H1 (cell line): ENCODE measurements around the gene FEZF1. TPM values are rescaled to one million over a fixed set of nuclear protein-coding genes. Genes with fewer than 3 reads are reported as not detected.

Experiments used
- BCL11A ChIP-seq, 2 experiments: IDR thresholded peaks; one replicate each; pipeline ENCODE4 v1.6.1; 2011; ENCODE audit warnings: low read depth in 2 of 2, low read length in 2 of 2, mild to moderate bottlenecking in 2 of 2
- FOSL1 ChIP-seq: IDR thresholded peaks from 2 replicates; pipeline ENCODE4 v1.6.1; 2011; ENCODE audit warnings: mild to moderate bottlenecking, low read depth, low read length, moderate library complexity; ENCODE audit not compliant: insufficient read depth
- NANOG ChIP-seq: IDR thresholded peaks from 2 replicates; pipeline ENCODE4 v1.6.1; 2011; ENCODE audit warnings: low read length, low read depth, mild to moderate bottlenecking, inconsistent platforms; ENCODE audit not compliant: insufficient read depth, poor library complexity, severe bottlenecking
- SAP30 ChIP-seq: fragments of 300-600 bp; sonication (generic); IDR thresholded peaks from 2 replicates; pipeline ENCODE4 v1.7.1; 2012; ENCODE audit warnings: low read length, moderate library complexity, mild to moderate bottlenecking, inconsistent platforms; ENCODE audit not compliant: insufficient read depth, insufficient replicate concordance
- TAF1 ChIP-seq: IDR thresholded peaks from 2 replicates; pipeline ENCODE4 v1.6.1; 2011; ENCODE audit warnings: mild to moderate bottlenecking, low read depth, low read length
- polyA plus RNA-seq, 7 experiments: library from polyadenylated mRNA; depleted of rRNA in 3 of 7; stranded (reverse) in 5 of 7; unstranded in 2 of 7; fragments of >200 nt in 5 of 7; fragments of 200-250 nt in 2 of 7; gene quantifications; 1 replicate in 5 of 7; 2 replicates in 1 of 7; 4 replicates in 1 of 7; pipeline versions ENCODE4 v1.2.1 to v1.2.3, GENCODE V29; 2011 to 2013; ENCODE audit warnings: missing spikeins in 2 of 7, mixed read lengths in 2 of 7
- total RNA-seq: library from RNA; stranded (reverse); fragmentation: NEBNext Ultra II Directional; extraction: Animal tissue kit (Norgen Biotek cat#: 25700); gene quantifications from 2 replicates; pipeline ENCODE4 v1.2.1, GENCODE V29; 2021
- TF ChIP-seq, protein P1 (sequence below): fragments of 300-600 bp; sonication (generic); IDR thresholded peaks from 2 replicates; pipeline ENCODE4 v1.7.1; 2012; ENCODE audit warnings: low read length, moderate library complexity, mild to moderate bottlenecking, inconsistent platforms; ENCODE audit not compliant: insufficient replicate concordance
- TF ChIP-seq, protein P2 (sequence below): IDR thresholded peaks from 2 replicates; pipeline ENCODE4 v1.6.1; 2012; ENCODE audit warnings: inconsistent platforms

The FEZF1 gene
- total and polyA plus RNA-seq, 2 of the 8 experiments (the other 6 are each of a cell fraction or from before 2014, with no cell fraction given) = 10.6 to 15.7 TPM

DNA sequence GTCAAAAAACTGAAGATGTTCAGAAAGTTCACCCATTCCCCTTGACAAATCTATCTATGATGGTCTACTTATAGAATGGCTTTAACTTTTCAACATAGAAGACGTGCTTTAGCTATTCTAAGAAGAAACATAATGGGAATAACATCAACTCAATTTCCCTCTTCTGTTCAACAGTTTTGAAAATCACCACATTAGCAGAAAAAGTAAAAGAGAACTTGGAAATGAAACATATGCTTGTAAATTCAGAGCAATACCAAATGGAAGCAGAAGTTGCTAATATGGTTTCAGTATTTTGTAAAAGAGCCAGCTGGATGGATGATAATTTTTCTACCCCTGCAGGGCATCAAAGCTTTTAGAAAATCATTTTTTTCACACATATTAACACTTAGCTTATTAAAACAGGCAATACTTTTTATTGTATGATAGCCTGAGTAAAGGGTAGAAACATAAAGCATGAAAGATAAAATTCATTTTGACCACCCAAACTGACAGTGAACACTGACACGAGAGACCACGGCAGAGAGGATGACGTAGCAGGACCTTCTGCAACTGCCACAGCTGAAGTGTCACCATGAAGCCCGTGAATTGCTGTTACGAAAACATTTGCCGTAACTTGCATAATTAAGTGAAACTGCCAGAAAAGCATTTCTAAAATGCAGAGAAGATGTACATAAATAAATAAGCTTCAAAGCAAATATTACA is 39.2 kb upstream of the FEZF1 start (continued):
- TF ChIP-seq, protein P1, sequence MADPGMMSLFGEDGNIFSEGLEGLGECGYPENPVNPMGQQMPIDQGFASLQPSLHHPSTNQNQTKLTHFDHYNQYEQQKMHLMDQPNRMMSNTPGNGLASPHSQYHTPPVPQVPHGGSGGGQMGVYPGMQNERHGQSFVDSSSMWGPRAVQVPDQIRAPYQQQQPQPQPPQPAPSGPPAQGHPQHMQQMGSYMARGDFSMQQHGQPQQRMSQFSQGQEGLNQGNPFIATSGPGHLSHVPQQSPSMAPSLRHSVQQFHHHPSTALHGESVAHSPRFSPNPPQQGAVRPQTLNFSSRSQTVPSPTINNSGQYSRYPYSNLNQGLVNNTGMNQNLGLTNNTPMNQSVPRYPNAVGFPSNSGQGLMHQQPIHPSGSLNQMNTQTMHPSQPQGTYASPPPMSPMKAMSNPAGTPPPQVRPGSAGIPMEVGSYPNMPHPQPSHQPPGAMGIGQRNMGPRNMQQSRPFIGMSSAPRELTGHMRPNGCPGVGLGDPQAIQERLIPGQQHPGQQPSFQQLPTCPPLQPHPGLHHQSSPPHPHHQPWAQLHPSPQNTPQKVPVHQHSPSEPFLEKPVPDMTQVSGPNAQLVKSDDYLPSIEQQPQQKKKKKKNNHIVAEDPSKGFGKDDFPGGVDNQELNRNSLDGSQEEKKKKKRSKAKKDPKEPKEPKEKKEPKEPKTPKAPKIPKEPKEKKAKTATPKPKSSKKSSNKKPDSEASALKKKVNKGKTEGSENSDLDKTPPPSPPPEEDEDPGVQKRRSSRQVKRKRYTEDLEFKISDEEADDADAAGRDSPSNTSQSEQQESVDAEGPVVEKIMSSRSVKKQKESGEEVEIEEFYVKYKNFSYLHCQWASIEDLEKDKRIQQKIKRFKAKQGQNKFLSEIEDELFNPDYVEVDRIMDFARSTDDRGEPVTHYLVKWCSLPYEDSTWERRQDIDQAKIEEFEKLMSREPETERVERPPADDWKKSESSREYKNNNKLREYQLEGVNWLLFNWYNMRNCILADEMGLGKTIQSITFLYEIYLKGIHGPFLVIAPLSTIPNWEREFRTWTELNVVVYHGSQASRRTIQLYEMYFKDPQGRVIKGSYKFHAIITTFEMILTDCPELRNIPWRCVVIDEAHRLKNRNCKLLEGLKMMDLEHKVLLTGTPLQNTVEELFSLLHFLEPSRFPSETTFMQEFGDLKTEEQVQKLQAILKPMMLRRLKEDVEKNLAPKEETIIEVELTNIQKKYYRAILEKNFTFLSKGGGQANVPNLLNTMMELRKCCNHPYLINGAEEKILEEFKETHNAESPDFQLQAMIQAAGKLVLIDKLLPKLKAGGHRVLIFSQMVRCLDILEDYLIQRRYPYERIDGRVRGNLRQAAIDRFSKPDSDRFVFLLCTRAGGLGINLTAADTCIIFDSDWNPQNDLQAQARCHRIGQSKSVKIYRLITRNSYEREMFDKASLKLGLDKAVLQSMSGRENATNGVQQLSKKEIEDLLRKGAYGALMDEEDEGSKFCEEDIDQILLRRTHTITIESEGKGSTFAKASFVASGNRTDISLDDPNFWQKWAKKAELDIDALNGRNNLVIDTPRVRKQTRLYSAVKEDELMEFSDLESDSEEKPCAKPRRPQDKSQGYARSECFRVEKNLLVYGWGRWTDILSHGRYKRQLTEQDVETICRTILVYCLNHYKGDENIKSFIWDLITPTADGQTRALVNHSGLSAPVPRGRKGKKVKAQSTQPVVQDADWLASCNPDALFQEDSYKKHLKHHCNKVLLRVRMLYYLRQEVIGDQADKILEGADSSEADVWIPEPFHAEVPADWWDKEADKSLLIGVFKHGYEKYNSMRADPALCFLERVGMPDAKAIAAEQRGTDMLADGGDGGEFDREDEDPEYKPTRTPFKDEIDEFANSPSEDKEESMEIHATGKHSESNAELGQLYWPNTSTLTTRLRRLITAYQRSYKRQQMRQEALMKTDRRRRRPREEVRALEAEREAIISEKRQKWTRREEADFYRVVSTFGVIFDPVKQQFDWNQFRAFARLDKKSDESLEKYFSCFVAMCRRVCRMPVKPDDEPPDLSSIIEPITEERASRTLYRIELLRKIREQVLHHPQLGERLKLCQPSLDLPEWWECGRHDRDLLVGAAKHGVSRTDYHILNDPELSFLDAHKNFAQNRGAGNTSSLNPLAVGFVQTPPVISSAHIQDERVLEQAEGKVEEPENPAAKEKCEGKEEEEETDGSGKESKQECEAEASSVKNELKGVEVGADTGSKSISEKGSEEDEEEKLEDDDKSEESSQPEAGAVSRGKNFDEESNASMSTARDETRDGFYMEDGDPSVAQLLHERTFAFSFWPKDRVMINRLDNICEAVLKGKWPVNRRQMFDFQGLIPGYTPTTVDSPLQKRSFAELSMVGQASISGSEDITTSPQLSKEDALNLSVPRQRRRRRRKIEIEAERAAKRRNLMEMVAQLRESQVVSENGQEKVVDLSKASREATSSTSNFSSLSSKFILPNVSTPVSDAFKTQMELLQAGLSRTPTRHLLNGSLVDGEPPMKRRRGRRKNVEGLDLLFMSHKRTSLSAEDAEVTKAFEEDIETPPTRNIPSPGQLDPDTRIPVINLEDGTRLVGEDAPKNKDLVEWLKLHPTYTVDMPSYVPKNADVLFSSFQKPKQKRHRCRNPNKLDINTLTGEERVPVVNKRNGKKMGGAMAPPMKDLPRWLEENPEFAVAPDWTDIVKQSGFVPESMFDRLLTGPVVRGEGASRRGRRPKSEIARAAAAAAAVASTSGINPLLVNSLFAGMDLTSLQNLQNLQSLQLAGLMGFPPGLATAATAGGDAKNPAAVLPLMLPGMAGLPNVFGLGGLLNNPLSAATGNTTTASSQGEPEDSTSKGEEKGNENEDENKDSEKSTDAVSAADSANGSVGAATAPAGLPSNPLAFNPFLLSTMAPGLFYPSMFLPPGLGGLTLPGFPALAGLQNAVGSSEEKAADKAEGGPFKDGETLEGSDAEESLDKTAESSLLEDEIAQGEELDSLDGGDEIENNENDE = peak; percentile 41
- TF ChIP-seq BCL11A (IDR thresholded peaks at IDR 0.05; ENCODE audit: low read depth in 2 of 2, low read length in 2 of 2) (no peak), SAP30 (no peak), FOSL1 (no peak), NANOG (no peak), TAF1 (no peak)
- TF ChIP-seq, protein P2, sequence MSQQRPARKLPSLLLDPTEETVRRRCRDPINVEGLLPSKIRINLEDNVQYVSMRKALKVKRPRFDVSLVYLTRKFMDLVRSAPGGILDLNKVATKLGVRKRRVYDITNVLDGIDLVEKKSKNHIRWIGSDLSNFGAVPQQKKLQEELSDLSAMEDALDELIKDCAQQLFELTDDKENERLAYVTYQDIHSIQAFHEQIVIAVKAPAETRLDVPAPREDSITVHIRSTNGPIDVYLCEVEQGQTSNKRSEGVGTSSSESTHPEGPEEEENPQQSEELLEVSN = no peak
